NCI-H2029 treated with DMSO at 0.1 percent for 48 hours (cell line): ENCODE measurements around the gene TET2.

Source experiments
- DNase-seq: peaks from one replicate; lab custom pipeline; 2025; lab: John Stamatoyannopoulos, UW

The TET2 gene

DNA sequence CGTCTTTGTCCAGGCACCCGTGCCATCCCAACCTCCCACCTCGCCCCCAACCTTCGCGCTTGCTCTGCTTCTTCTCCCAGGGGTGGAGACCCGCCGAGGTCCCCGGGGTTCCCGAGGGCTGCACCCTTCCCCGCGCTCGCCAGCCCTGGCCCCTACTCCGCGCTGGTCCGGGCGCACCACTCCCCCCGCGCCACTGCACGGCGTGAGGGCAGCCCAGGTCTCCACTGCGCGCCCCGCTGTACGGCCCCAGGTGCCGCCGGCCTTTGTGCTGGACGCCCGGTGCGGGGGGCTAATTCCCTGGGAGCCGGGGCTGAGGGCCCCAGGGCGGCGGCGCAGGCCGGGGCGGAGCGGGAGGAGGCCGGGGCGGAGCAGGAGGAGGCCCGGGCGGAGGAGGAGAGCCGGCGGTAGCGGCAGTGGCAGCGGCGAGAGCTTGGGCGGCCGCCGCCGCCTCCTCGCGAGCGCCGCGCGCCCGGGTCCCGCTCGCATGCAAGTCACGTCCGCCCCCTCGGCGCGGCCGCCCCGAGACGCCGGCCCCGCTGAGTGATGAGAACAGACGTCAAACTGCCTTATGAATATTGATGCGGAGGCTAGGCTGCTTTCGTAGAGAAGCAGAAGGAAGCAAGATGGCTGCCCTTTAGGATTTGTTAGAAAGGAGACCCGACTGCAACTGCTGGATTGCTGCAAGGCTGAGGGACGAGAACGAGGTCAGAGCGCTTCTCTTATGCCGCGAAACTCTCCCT lies at the start of gene TET2:
TSS of gene TET2 (plus strand) at position 601 of the 740 bp plus-strand sequence. CDS start 87,067 bp downstream, outside the sequence.
- peak; percentile 57 for DNase-seq

DNA sequence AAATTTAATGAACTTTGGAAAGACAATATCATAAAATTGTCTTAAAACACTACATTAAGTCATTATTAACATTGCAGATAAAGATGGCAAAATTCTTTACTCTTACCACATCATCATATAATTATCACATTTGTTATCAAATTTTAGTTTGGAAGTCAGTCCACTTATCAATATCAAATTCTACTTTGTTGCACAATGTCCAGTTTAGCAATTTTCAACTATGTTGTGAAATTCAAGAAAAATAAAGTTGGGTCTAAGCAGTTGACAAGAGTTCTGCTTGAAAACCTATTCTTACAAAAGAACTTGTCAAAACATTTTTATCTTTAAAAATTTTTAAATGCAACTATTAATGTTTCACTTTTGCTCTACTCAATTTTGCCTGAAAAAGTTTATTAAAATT lies 44.7 kb upstream of the TET2 start:
- no peak for DNase-seq

DNA sequence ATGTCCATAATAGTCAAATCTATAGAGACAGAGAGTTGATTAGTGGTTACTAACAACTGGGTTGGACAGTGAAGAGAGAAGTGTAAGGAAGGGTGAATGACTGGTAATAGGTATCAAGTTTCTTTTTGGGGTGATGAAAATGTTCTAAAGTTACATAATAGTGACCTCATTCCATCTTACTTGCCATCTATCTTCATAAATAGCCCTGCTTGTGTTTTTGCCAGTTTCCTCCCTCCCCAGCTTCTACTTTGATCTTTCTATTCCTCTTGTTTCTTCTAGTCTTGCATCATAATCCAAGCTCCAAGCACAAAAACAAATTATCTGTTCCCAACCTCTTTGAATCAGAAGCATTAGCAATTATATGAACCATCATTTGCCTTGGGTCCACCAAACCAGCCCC lies 40.2 kb upstream of the TET2 start:
- DNase-seq = no peak

DNA sequence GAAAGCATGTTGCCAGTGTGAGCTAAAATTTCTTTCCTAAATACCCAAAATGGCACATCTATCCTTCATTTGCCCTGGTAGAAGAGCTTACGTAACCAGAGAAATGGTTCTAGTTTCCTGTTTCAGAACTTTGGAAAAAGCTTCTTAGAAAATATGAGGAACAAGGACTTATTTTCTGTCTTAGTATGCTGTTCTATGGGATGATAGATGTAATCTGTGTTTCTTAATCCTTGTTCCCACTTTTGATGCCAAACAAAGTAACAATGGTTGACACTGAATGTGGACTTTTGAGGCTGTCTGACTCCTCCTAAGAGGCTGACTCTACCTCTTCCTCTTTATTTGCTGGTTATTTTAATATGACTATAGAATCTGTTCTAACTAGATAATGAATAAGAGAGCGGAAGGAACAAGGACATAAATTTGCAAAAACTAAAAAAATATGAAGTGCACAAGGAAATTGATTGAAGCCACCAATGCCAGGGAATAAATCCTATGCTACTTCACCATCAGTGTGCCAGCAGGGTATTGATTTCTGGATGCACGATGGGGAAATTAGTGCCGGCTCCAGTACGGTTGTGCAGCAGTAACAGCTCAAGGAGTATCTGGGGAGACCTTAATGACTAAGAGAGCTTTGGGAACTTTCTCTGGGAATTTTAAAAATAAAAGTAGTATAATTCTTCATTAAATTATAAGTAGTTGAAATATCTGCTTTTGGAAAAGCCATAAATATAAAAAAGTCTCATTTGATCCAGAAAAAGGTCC lies 39.4 kb upstream of the TET2 start:
- no peak for DNase-seq

DNA sequence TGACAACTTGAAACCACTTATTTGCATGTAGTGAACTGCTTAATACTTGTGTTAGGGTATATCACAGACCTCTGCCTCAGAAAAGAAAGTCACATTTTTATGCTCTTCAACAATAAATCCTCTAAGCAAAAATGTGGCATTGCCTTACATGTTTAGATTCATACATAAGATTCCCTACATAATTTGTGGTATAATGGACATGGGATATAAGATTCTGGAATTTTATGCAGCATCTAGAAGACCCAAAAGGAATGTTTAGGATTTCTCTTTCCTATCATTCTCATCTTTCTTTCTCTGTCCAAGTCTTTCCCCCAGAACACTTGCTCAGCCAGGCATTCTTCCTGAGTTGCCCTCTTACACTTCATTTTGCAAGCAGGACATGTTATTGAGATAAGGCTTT lies 37.7 kb upstream of the TET2 start:
- DNase-seq = no peak

DNA sequence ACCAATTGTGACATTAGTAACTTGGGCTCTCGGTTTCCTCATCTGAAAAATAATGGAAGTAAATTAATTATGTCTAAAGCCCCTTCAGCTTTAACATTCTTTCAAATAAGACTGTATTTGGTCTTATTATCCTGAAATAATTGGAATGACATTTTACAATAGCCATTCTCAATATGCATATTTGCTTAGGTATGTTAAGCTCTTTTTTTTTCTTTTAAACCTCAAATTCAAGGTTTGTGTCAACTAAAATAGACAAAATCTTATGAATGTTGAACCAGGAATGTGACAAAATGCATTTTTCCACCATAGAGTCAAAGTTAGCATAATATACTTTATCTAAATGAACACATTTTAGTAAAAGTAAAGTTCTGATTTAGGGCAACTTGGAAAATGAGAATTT lies 34.4 kb upstream of the TET2 start:
- DNase-seq = no peak

DNA sequence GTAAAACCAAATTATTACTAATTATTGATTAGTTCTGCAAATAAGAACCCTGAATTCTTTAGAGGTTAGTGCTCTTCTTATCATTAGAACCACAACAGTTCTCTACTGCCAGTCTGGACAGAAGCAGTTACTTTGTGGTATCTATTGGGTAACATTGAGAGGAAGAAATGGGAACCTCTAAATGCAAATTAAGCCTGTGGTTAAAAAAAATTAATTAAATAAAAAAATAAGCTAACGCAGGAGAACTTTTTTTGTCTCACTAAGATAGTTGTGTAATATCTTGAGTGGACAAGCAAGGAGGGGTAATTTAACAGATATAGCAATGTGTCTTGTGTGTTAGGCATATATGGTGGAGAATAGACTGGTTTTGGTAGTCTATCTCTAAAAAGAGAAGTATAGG lies 32.9 kb upstream of the TET2 start:
- DNase-seq = no peak

DNA sequence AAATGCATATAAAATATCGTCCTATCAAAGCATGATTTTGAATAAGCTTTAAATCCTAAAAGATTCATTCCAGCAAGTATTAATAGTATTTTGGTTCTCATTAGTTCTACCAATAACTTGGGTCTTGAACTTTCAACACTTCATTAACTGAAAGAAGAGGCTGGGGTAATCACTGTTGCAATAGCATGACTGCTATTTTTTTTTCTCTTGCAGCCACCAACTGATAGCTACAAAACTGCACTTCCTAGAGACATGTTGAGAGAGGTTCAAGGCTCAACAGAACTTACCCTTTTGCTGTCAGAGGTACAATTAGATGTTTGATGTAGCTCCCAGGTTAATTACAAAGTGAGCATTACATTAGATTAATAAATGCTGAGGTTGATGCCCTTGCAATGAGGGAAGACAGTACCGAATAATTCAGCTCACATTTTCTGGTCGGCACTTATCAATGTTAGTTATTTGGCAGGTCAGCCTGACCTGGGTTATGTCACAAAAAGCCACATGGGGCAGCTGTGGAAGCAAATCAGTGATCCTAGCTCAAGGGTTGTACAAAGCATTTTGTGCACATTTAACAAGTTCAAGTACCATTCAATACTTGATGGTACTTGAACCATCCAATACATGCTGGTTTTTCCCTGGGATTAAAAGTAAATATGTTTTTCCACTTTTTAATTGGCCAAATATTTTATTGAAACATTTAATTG lies 29.9 kb upstream of the TET2 start:
- DNase-seq = peak; percentile 16

DNA sequence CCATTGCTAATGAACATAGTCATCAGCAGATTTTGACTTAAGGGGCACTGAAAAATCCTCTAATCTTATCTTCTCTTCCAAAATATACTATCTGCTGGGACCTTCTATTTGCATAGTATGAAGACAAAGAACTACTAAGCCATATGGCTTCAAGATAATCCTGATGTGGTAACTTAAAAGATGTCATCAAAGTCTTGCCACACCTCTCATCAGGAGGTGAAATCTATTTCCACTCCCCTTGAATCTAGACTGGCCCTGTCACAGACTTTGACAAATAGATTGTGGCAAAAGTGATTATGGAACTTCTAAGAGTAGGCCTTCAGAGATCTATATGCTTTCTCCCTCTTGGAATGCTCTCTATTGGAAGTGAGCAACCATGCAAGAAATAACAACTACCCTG lies 27.3 kb upstream of the TET2 start:
- no peak for DNase-seq

DNA sequence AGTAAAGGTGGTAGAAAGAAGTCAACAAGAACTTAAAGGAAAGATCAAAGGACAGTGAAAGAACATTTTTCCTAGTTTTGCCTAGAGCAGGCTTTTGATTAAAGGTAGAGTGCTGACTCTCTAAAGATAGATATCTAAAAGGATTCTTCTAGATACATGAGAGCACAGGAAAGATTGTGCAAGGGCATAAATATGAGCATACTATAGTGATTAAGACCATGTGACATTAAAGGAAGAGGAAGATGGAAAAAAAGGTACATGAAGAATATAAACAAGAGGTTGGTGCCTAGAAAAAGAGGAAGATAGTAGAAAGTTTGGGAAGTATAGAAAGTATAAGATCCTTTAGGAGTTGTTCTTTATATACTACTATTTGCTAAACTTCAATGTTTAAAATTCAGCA lies 26.1 kb upstream of the TET2 start:
- no peak for DNase-seq

DNA sequence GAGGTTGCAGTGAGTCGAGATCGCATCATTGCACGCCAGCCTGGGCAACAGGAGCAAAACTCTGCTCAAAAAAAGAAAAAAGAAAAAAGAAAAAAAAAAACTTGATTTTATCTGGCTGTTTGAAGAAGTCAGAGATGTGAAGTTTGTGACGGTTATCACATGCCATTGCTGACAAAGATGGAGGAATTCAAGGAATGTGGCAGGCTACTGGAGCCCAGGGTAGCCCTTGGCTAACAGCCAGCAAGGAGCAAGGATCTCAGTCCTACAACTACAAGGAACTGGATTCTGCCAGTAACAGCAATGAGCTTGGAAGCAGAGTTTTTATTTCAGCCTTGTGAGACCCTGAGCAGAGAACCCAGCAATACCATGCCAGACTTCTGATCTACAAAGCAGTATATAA lies 24.3 kb upstream of the TET2 start:
- DNase-seq = no peak

DNA sequence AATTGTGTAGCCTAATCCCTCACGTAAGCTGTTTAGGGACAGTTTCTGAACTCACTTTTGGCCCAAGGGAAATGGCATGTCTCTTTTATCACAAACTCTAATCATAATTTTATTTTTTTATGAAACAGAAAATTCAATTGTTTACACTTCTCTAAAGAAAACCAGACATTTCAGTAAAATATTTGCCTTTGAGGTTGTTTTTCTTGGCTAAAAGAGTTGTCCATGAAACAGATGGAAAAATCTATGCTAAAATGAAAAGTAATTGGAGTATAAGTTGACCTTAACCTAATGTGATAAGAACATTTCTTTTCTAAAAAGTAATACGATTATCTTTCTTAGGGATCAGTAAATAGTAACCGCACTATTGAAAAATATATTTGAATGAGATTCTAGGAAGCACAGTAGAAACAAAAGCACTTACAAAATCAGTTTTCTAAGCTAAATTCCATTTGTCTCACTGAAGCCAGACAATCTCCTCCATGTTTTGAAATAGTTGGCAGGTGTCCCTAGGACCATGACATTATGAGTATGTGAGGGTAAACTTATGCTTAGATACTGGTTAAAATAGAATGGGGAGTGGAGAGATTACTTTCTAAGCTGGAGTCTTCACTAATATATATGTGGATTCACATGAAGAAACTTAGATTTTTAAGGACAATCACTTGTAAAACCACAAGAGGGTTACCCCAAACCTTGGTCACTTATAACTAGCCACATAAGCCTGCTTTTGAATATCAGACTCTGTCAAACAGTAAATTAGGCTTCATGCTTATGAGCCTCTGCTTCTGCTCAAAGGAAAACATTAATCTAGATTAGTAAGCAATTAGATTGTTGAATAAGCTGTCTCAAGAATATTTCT lies 20.1 kb upstream of the TET2 start:
- no peak for DNase-seq

DNA sequence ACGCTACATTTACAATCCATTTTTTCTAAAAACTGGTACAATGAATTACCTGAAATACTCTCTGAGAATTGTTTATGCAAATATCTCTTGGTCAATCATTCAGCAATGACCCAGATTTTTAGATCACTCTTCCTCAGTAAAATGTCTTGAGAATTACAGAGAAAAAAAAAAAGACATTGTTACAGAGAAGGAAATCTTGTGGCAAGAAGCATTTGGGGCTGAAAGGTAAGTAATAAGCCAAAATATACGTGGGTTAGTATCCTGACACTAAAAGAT lies 19.6 kb upstream of the TET2 start:
- no peak for DNase-seq

DNA sequence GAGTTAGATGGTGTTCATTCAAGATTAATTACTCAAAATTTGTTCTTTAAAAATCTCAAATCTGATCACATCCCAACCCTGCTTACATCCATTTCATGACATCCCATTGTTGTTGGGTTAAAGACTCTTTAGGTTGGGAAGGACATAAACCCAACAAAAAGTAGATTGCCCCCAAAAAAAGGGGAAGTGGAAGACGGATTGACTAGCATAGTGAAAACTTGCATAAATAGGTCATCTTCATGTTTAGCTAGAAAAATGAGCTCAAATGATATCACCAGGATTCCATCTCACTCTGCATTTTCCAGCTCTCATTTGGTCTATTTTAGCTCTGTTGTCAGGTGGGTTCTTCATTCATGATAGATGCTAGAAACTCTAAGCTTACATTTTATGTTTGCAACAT lies 18.5 kb upstream of the TET2 start:
- DNase-seq = no peak

DNA sequence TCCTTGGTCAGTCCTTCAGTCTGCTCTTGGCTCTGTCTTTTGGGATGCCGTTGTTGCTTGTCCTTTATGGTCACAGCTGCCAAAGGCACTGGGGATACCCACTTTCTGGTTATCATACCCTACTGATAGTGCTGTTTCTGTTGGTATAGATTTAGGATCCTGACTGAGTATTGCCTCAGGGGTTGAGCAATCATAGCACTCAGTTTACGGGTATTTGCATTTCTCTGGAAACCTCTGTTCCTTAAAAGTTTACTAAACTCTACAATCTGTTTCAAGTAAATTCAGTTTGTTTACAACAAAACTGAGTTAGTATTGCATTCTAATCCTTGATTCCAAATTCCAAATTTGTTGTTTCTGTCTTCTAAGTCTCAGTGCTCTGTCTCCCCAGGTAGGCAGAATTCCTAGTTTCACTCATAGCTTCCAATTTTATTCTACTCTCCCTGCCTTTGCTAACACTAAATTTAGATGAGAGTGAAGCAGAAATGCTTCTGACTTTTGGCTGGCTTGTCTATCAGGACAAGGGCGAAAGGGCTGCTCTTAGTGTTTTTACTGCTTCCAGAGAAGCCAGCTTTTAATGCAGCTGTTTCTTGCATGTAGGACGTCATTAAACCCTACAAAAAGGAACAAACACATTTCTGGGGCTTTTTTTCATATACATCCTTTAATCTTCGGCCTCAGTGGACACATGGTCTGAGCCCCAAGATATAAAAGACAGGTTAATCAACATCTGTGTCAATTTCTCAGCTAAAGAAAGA lies 17.2 kb upstream of the TET2 start:
- no peak for DNase-seq

DNA sequence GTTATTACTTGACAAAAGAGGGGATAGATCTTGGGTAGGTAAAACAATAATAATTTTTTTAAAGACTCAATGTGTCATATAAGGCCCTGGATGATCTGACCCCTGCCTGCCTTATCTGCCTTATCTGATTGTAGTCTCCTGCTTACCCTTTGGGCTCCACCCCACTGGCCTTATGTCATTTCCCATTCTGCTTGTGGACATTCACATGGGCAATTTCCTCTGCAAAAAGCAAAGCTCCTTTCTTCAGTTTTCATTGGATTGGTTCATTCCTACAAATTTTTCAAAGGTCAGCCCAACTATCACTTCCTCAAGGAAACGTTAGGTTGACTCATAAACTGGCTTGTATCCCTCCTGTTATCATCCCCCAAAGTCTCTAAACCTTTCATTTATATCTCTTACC lies 15.7 kb upstream of the TET2 start:
- no peak for DNase-seq

DNA sequence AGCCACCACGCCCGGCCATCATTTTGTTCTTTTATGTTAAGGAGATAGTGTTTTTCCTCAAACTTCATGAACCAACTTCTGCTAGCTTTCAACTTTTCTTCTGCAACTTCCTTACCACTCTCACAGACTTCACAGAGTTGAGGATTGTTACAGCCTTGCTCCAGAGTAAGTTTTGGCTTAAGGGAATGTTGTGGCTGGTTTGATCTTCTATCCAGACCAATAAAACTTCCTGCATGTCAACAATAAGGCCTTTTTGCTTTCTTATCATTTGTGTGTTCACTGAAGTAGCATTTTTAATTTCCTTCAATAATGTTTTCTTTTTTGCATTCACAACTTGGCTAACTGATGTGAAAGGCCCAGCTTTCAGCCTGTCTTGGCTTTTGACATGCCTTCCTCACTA lies 12.7 kb upstream of the TET2 start:
- DNase-seq = no peak

DNA sequence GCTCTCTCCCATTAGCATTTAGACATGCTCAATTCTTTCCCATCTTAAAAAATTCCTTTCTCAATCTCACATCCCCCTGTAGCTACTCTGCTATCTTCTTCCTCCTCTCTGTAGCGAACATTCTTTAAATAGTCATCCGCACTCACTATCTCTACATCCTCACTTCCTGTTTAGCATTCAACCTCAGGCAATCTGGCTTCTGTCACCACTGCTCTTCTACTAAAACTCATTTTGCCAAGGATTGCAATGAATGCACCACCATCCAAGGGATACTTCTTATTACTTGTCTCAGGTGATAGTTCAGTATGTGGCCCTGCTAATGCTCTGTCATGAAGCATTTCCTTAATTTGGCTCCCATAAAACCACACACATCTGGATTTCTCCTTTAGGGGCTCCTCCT lies 10.9 kb upstream of the TET2 start:
- DNase-seq = no peak

DNA sequence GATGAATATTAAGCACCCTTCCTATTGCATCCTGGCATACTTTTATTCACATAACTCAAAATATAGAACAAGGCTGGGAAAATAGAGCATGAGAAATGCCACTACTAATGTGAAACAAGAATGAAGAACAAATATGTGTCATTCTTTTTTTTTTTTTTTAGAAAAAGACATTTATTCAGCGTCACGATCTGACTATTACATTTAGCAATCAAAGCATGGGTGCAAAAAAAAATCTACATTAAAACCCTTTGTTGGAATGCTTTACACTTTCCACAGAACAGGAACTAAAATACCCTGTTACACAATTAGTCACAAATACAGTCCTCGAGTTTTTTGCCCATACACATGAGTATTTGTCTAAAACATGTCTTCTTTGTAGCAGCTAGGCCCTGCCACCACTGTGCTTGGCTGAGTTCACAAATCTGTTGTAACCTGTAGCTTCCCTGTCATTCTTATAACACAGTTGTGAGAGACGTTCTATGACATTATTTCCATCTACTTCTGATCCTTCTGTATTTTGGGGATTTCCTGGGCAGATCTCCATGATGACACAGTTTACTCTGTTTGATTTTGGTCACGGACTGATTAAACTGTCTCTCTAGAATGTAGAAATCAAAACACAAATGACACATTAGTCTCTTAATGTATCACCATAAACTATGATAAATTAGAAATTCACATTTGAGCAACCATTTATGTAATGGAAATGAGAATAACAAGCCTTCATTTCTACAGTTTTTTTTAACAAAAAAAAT lies 9.4 kb upstream of the TET2 start:
- DNase-seq = no peak

DNA sequence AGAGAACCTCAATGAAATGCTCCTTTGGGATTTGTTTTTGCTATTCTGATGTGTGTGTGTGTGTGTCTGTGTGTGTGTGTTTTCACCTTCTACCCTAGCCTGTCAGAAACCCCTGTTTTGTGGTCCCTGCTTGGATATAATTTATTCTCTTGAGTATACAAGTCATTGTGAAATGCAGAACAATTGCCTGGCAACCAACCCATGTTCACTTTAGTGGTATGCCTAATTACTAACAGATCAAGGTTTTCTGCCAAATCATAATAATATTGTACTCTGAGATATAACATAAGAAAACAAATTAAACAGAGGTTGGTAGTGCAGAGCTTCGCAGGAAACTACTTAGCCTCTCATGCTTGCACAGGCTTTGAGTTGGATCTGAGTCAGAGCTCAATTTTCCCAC lies 7.0 kb upstream of the TET2 start:
- DNase-seq = no peak
